A549 (cell line): Measurements from ENCODE around the gene C2orf74. TPM values are rescaled to one million over a fixed set of nuclear protein-coding genes. Genes with fewer than 3 reads are reported as not detected.

Experiments used
- ATAC-seq, 2 experiments: fragments of 200-7000 bp in 1 of 2; fragments of >200 bp in 1 of 2; cut with Nextera tagmentation in 1 of 2; cut with Tn5 transposase in 1 of 2; 3 replicates each; pipeline versions ENCODE4 v1.8.0 to v1.9.1; 2018 to 2020; ENCODE audit warnings: mild to moderate bottlenecking in 1 of 2, moderate library complexity in 1 of 2
- CTCF ChIA-PET: fragments of 300-600 bp; sonication (Branson Sonifier 250); formaldehyde crosslinking; extraction: SDS; loops from one replicate; lab custom pipeline; 2021; ENCODE audit warnings: antibody characterized with exemption, inconsistent platforms; lab: Yijun Ruan, JAX
- POLR2A ChIA-PET: fragments of 350-600 bp; formaldehyde crosslinking; extraction: SDS; loops from one replicate; lab custom pipeline; 2021; ENCODE audit warnings: antibody characterized with exemption, inconsistent platforms; lab: Yijun Ruan, JAX
- DNase-seq, 2 experiments: peaks; one replicate each; pipeline versions ENCODE4 v3.0.0 to v3.0.0-alpha.2; 2011 to 2016; ENCODE audit warnings: low read depth in 1 of 2, low spot score in 1 of 2
- FAIRE-seq: peaks from 2 replicates; lab custom pipeline; 2011; peaks lifted over from hg19 to GRCh38; lab: Jason Lieb, UNC
- H3K27ac ChIP-seq, 2 experiments: fragments of >200 bp; sonication (Bioruptor Twin); formaldehyde crosslinking; 3 replicates each; pipeline ENCODE4 v1.5.1; 2016 to 2017
- H3K4me1 ChIP-seq: fragments of >200 bp; sonication (Bioruptor Twin); formaldehyde crosslinking; 3 replicates; pipeline ENCODE4 v1.6.1; 2016
- H3K4me2 ChIP-seq: fragments of >200 bp; sonication (Bioruptor Twin); formaldehyde crosslinking; 3 replicates; pipeline ENCODE4 v1.6.1; 2016
- H3K4me3 ChIP-seq: fragments of >200 bp; sonication (Bioruptor Twin); formaldehyde crosslinking; 3 replicates; pipeline ENCODE4 v1.5.1; 2016
- H3K9me3 ChIP-seq: fragments of >200 bp; sonication (Bioruptor Twin); formaldehyde crosslinking; 3 replicates; pipeline ENCODE4 v1.6.1; 2016
- CBX2 ChIP-seq: fragments of 200-600 bp; sonication (generic); IDR thresholded peaks from 2 replicates; pipeline ENCODE4 v1.6.1; 2016; ENCODE audit warnings: low read depth, mild to moderate bottlenecking, borderline replicate concordance
- CTCF ChIP-seq: fragments of >200 bp; sonication (Bioruptor Twin); formaldehyde crosslinking; IDR thresholded peaks from 3 replicates; pipeline ENCODE4 v1.5.1; 2016
- ESRRA ChIP-seq: fragments of 150-350 bp; IDR thresholded peaks from 2 replicates; pipeline ENCODE4 v1.6.1; 2014; ENCODE audit warnings: mild to moderate bottlenecking, low read length, borderline replicate concordance
- HMGXB4 ChIP-seq: fragments of 250-450 bp; sonication (Bioruptor Pico); IDR thresholded peaks from 2 replicates; pipeline ENCODE4 v1.5.0; 2021; ENCODE audit warnings: mild to moderate bottlenecking, moderate library complexity, borderline replicate concordance
- HOXB5 ChIP-seq: fragments of 250-450 bp; sonication (Bioruptor Pico); IDR thresholded peaks from 2 replicates; pipeline ENCODE4 v1.5.0; 2020; ENCODE audit warnings: mild to moderate bottlenecking, moderate library complexity
- JUN ChIP-seq, 2 experiments: fragments of >200 bp; sonication (Bioruptor Twin); formaldehyde crosslinking; IDR thresholded peaks; 2 replicates in 1 of 2; 3 replicates in 1 of 2; pipeline ENCODE4 v1.6.1; 2016 to 2017
- JUNB ChIP-seq: fragments of >200 bp; sonication (Bioruptor Twin); formaldehyde crosslinking; IDR thresholded peaks from 2 replicates; pipeline ENCODE4 v1.6.1; 2016
- MAX ChIP-seq: IDR thresholded peaks from 2 replicates; pipeline ENCODE4 v1.6.1; 2012
- NR3C1 ChIP-seq: fragments of >200 bp; sonication (Bioruptor Twin); formaldehyde crosslinking; IDR thresholded peaks from 3 replicates; pipeline ENCODE4 v1.6.1; 2017
- PBX3 ChIP-seq: IDR thresholded peaks from 2 replicates; pipeline ENCODE4 v1.6.1; 2012
- POLR2A ChIP-seq: IDR thresholded peaks from 2 replicates; pipeline ENCODE4 v1.6.1; 2012; ENCODE audit warnings: mild to moderate bottlenecking, low read length
- RAD21 ChIP-seq, 2 experiments: fragments of >200 bp in 1 of 2; sonication (Bioruptor Twin) in 1 of 2; formaldehyde crosslinking in 1 of 2; IDR thresholded peaks in 1 of 2; conservative IDR thresholded peaks in 1 of 2; 2 replicates in 1 of 2; 3 replicates in 1 of 2; pipeline ENCODE4 v1.6.1; 2012 to 2018; ENCODE audit warnings: inconsistent platforms in 1 of 2
- RFX5 ChIP-seq: fragments of 450-650 bp; IDR thresholded peaks from 2 replicates; pipeline ENCODE4 v1.7.1; 2014; ENCODE audit warnings: antibody characterized with exemption, mild to moderate bottlenecking, moderate library complexity
- TFCP2L1 ChIP-seq: fragments of 250-450 bp; sonication (Bioruptor Pico); IDR thresholded peaks from 2 replicates; pipeline ENCODE4 v1.5.0; 2021; ENCODE audit warnings: mild to moderate bottlenecking
- ZC3H11A ChIP-seq: fragments of 450-650 bp; IDR thresholded peaks from 2 replicates; pipeline ENCODE4 v1.6.1; 2014; ENCODE audit warnings: antibody characterized with exemption, mild to moderate bottlenecking
- WGBS: methylation state at CpG from one replicate; pipeline ENCODE4 v1.1.6; 2017; ENCODE audit errors: missing lambda C conversion rate; 5-methylcytosine and 5-hydroxymethylcytosine counted together
- polyA plus RNA-seq, 4 experiments: library from polyadenylated mRNA; depleted of rRNA in 3 of 4; stranded (reverse); fragments of >200 nt; fragmentation: RNase III in 1 of 4; extraction: RNeasy Plus Mini Kit Qiagen cat#74134 plus additional on column Dnase treatment in 1 of 4; gene quantifications; 2 replicates in 3 of 4; 3 replicates in 1 of 4; pipeline ENCODE4 v1.2.3, GENCODE V29; 2011 to 2017

C2orf74 gene
- polyA plus RNA-seq, 2 of the 4 experiments (the other 2 are of a cell fraction): 41.8 to 47.8 TPM

- CTCF ChIA-PET: no interaction called here
- Histone ChIP-seq H3K27ac (no peak overlapping the region), H3K9me3 (no peaks in the 10 kb centered on the region), H3K4me1 (no peaks in the 10 kb centered on the region), H3K4me3 (no peak overlapping the region), H3K4me2 (no peak overlapping the region)
- DNase-seq (no peak), FAIRE-seq (no peak), ATAC-seq (no peak)
- TF ChIP-seq HMGXB4: no peak
- TF ChIP-seq MAX: no peak
- no peak for TF ChIP-seq JUNB
- TF ChIP-seq CTCF: no peak
- no peak for TF ChIP-seq JUN (IDR thresholded peaks at IDR 0.05)
- no peak for TF ChIP-seq TFCP2L1 (CRISPR knock-in tag)
- POLR2A ChIA-PET: no interaction called here
- 93% methylated on average over 2 of the region's 2 CpGs for WGBS
Observed at GRCh38 chr2:61116302-61116701, 45.7 kb upstream of the C2orf74 start.

GRCh38 chr2:61117534-61117933, 44.5 kb upstream of the C2orf74 start:
- no peak for DNase-seq
- no peak for FAIRE-seq
- CTCF ChIA-PET: interaction anchor here (0.6 to 1.2 kb wide), 2 partner anchors 14 to 1062 kb away, joined by 3 read pairs; no protein-coding TSS in a partner anchor

GRCh38 chr2:61125123-61125710, 36.8 kb upstream of the C2orf74 start:
- Histone ChIP-seq H3K9me3 (no peaks in the 10 kb centered on the region), H3K4me1 (no peaks in the 10 kb centered on the region), H3K4me3 (no peak overlapping the region), H3K4me2 (no peak overlapping the region), H3K27ac (no peak overlapping the region)
- FAIRE-seq (peak; percentile 72), DNase-seq (no peak), ATAC-seq (no peak)
- TF ChIP-seq JUN (IDR thresholded peaks at IDR 0.05): no peak
- ChIA-PET POLR2A (no interaction called here), CTCF (interaction anchor here (0.7 to 2.2 kb wide), 2 partner anchors 10 to 78 kb away, joined by 4 to 10 read pairs; no protein-coding TSS in a partner anchor)
- 88% methylated on average over 3 of the region's 3 CpGs for WGBS

More at GRCh38 chr2:61117534-61117933, 44.5 kb upstream of the C2orf74 start:
- Histone ChIP-seq H3K4me3 (no peak overlapping the region), H3K4me1 (no peaks in the 10 kb centered on the region), H3K27ac (no peak overlapping the region), H3K9me3 (no peaks in the 10 kb centered on the region), H3K4me2 (no peak overlapping the region)
- POLR2A ChIA-PET: no interaction called here
- TF ChIP-seq RFX5 (no peak), HOXB5 (CRISPR knock-in tag) (no peak), TFCP2L1 (CRISPR knock-in tag) (no peak), CBX2 (no peak), NR3C1 (no peak), PBX3 (no peak), POLR2A (no peak), RAD21 (conservative IDR thresholded peaks at IDR 0.05 in 1 of 2, IDR thresholded peaks at IDR 0.05 in 1 of 2) (no peak), ESRRA (no peak), ZC3H11A (no peak)
- WGBS: 97% methylated on average over 1 of the region's 1 CpG
- ATAC-seq: no peak
